ENCODE measurements around the gene LPO.

DNA sequence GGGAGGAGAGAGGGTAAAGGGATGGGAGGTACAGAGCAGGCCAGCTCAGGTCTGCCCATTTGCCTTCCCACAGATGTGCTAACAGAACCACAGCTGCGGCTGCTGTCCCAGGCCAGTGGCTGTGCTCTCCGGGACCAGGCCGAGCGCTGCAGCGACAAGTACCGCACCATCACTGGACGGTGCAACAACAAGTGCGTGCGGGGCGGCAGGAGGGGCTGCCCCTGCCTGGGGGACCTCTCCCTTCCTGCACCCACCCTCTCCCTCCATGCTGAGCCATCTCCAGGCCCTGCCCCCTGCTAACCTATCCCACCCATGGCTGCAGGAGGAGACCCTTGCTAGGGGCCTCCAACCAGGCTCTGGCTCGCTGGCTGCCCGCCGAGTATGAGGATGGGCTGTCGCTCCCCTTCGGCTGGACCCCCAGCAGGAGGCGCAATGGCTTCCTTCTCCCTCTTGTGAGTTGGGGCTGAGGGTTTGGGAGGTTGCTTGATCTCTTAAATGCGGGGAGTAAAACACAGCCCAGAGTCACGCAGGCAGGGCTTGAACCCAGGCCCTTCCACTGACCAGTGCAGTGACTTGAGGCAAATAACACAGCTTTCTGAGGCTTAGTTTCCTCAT lies 44.6 kb upstream of the LPO start:
- TF ChIP-seq, protein P1, sequence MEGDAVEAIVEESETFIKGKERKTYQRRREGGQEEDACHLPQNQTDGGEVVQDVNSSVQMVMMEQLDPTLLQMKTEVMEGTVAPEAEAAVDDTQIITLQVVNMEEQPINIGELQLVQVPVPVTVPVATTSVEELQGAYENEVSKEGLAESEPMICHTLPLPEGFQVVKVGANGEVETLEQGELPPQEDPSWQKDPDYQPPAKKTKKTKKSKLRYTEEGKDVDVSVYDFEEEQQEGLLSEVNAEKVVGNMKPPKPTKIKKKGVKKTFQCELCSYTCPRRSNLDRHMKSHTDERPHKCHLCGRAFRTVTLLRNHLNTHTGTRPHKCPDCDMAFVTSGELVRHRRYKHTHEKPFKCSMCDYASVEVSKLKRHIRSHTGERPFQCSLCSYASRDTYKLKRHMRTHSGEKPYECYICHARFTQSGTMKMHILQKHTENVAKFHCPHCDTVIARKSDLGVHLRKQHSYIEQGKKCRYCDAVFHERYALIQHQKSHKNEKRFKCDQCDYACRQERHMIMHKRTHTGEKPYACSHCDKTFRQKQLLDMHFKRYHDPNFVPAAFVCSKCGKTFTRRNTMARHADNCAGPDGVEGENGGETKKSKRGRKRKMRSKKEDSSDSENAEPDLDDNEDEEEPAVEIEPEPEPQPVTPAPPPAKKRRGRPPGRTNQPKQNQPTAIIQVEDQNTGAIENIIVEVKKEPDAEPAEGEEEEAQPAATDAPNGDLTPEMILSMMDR (IDR thresholded peaks at IDR 0.05): no peak
- no peak for TF ChIP-seq EP300 (IDR thresholded peaks at IDR 0.05)
- TF ChIP-seq POLR2A (IDR thresholded peaks at IDR 0.05): no peak
